Vagina (tissue), 2 donors: ENCODE results near the gene SLC6A1. TPM values are rescaled to one million over a fixed set of nuclear protein-coding genes. Genes with fewer than 3 reads are reported as not detected.

Source experiments
- DNase-seq, 2 donors: peaks; one replicate each; pipeline ENCODE4 v3.0.0-alpha.2; 2017; ENCODE audit errors: extremely low spot score in 2 of 2
- H3K27ac ChIP-seq: fragments of 200-600 bp; sonication (generic); one replicate; pipeline ENCODE4 v1.5.1; 2019
- H3K27me3 ChIP-seq: fragments of 200-600 bp; sonication (generic); one replicate; pipeline ENCODE4 v1.5.1; 2019
- H3K36me3 ChIP-seq, 2 donors: fragments of 200-600 bp; sonication (generic); one replicate each; pipeline ENCODE4 v1.5.1; 2017 to 2019
- H3K4me1 ChIP-seq: fragments of 200-600 bp; sonication (generic); one replicate; pipeline ENCODE4 v1.5.1; 2019
- H3K4me3 ChIP-seq, 2 donors: fragments of 200-600 bp; sonication (generic); 1 replicate in 1 of 2; 2 replicates in 1 of 2; pipeline ENCODE4 v1.5.1; 2016 to 2019
- H3K9me3 ChIP-seq: fragments of 200-600 bp; sonication (generic); one replicate; pipeline ENCODE4 v1.5.1; 2019
- CTCF ChIP-seq, 3 experiments: fragments of 450-650 bp in 2 of 3; fragments of 200-600 bp in 1 of 3; sonication (generic) in 1 of 3; IDR thresholded peaks; one replicate each; pipeline ENCODE4 v1.5.1; 2017 to 2019; ENCODE audit warnings: antibody characterized with exemption in 3 of 3, mild to moderate bottlenecking in 2 of 3, moderate library complexity in 2 of 3
- POLR2A ChIP-seq, 2 donors: fragments of 450-650 bp; IDR thresholded peaks; one replicate each; pipeline ENCODE4 v1.6.1; 2017; ENCODE audit warnings: antibody characterized with exemption in 2 of 2, mild to moderate bottlenecking in 2 of 2, moderate library complexity in 2 of 2
- POLR2AphosphoS5 ChIP-seq, 2 donors: sonication (generic); formaldehyde crosslinking; IDR thresholded peaks; one replicate each; pipeline ENCODE4 v1.9.0; 2017; ENCODE audit warnings: antibody characterized with exemption in 2 of 2, mild to moderate bottlenecking in 2 of 2, low read depth in 1 of 2; ENCODE audit not compliant: insufficient read depth in 1 of 2
- intact Hi-C: fragments of 100-400 bp; cut with DNase I; formaldehyde crosslinking; loops from one replicate; pipeline ENCODE4 v1.15.1; 2023
- total RNA-seq: library from RNA; depleted of rRNA; stranded (reverse); fragments of >200 nt; gene quantifications from one replicate; pipeline ENCODE4 v1.2.3, GENCODE V29; 2016

SLC6A1 gene
- total RNA-seq, 1 donor from 2014 or later: 2.0 TPM

GRCh38 chr3:10960255-10960654, 32.3 kb upstream of the SLC6A1 start:
- H3K36me3 ChIP-seq: no peaks in the 10 kb centered on the region
- no peak for DNase-seq
- TF ChIP-seq POLR2A (IDR thresholded peaks at IDR 0.05) (no peak), POLR2AphosphoS5 (IDR thresholded peaks at IDR 0.05; ENCODE audit: insufficient read depth in 1 of 2, low read depth in 1 of 2) (no peak), CTCF (IDR thresholded peaks at IDR 0.05) (no peak)
- peaks cover 19% of the 10 kb centered on the region for H3K4me1 ChIP-seq
- no peak overlapping the region for H3K4me3 ChIP-seq
- no peaks in the 10 kb centered on the region for H3K27me3 ChIP-seq
- no peak overlapping the region for H3K27ac ChIP-seq
- no peaks in the 10 kb centered on the region for H3K9me3 ChIP-seq
- intact Hi-C loops: no loop called here

- Histone ChIP-seq H3K27me3 (no peaks in the 10 kb centered on the region), H3K9me3 (no peaks in the 10 kb centered on the region), H3K27ac (no peak overlapping the region), H3K4me3 (no peak overlapping the region), H3K4me1 (peaks cover 17% of the 10 kb centered on the region), H3K36me3 (no peaks in the 10 kb centered on the region)
- no peak for DNase-seq
- intact Hi-C loops: no loop called here
- no peak for TF ChIP-seq CTCF (IDR thresholded peaks at IDR 0.05)
- no peak for TF ChIP-seq POLR2A (IDR thresholded peaks at IDR 0.05)
- TF ChIP-seq POLR2AphosphoS5 (IDR thresholded peaks at IDR 0.05; ENCODE audit: insufficient read depth in 1 of 2, low read depth in 1 of 2): no peak
Observed at GRCh38 chr3:10961921-10962320, 30.6 kb upstream of the SLC6A1 start.

- TF ChIP-seq POLR2A (IDR thresholded peaks at IDR 0.05) (no peak), CTCF (IDR thresholded peaks at IDR 0.05) (no peak), POLR2AphosphoS5 (IDR thresholded peaks at IDR 0.05; ENCODE audit: insufficient read depth in 1 of 2, low read depth in 1 of 2) (no peak)
- Histone ChIP-seq H3K4me3 (no peak overlapping the region), H3K9me3 (no peaks in the 10 kb centered on the region), H3K27me3 (no peaks in the 10 kb centered on the region), H3K27ac (no peak overlapping the region), H3K36me3 (no peaks in the 10 kb centered on the region), H3K4me1 (peaks cover 11% of the 10 kb centered on the region)
- DNase-seq: no peak
- intact Hi-C loops: no loop called here
Observed at GRCh38 chr3:10962481-10963036, 30.0 kb upstream of the SLC6A1 start.

- Histone ChIP-seq H3K27ac (no peak overlapping the region), H3K36me3 (no peaks in the 10 kb centered on the region), H3K27me3 (no peaks in the 10 kb centered on the region), H3K4me3 (no peak overlapping the region), H3K4me1 (no peaks in the 10 kb centered on the region), H3K9me3 (no peaks in the 10 kb centered on the region)
- no peak for DNase-seq
- TF ChIP-seq POLR2A (IDR thresholded peaks at IDR 0.05) (no peak), POLR2AphosphoS5 (IDR thresholded peaks at IDR 0.05; ENCODE audit: insufficient read depth in 1 of 2, low read depth in 1 of 2) (no peak), CTCF (IDR thresholded peaks at IDR 0.05) (no peak)
- intact Hi-C loops: no loop called here
Observed at GRCh38 chr3:10964537-10965167, 27.9 kb upstream of the SLC6A1 start.

GRCh38 chr3:10968401-10968800, 24.1 kb upstream of the SLC6A1 start:
- Histone ChIP-seq H3K27me3 (no peaks in the 10 kb centered on the region), H3K27ac (no peak overlapping the region), H3K4me1 (no peaks in the 10 kb centered on the region), H3K4me3 (no peak overlapping the region), H3K9me3 (no peaks in the 10 kb centered on the region), H3K36me3 (no peaks in the 10 kb centered on the region)
- TF ChIP-seq POLR2A (IDR thresholded peaks at IDR 0.05) (no peak), CTCF (IDR thresholded peaks at IDR 0.05) (no peak), POLR2AphosphoS5 (IDR thresholded peaks at IDR 0.05; ENCODE audit: insufficient read depth in 1 of 2, low read depth in 1 of 2) (no peak)
- intact Hi-C loops: no loop called here
- DNase-seq: no peak
